AG09319 (cell line): ENCODE data around the gene C17orf50.
A peak's percentile ranks its signal among the peaks of the same experiment; 100 is the strongest.

ENCODE experiments used
- DNase-seq: peaks from one replicate; pipeline ENCODE4 v3.0.0-alpha.2; 2010; ENCODE audit warnings: low read depth; ENCODE audit errors: extremely low read depth
- TF ChIP-seq, protein P1 (sequence below): IDR thresholded peaks from 2 replicates; pipeline ENCODE4 v1.5.1; 2011; ENCODE audit warnings: low read depth, mild to moderate bottlenecking, inconsistent platforms, low read length, moderate library complexity

The C17orf50 gene

DNA sequence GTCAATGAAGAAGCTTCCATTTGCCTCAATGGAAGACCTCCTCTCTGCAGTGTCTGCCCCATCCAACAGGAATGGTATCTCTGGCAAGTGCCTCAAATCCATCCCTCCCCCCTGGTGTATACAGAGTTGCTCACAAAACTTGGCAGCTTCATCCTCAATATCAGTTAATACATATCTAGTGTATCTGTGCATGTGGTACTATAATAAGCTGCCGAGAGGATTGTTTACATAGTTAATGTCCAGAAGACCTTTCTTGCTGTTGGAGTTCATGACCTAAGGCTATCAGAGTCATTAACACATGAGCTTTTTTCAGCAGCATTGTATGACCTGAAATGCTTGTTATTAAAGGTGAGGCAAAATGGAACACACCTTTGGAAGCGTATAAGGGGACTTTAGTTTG, 43.2 kb upstream of the C17orf50 start:
- TF ChIP-seq, protein P1, sequence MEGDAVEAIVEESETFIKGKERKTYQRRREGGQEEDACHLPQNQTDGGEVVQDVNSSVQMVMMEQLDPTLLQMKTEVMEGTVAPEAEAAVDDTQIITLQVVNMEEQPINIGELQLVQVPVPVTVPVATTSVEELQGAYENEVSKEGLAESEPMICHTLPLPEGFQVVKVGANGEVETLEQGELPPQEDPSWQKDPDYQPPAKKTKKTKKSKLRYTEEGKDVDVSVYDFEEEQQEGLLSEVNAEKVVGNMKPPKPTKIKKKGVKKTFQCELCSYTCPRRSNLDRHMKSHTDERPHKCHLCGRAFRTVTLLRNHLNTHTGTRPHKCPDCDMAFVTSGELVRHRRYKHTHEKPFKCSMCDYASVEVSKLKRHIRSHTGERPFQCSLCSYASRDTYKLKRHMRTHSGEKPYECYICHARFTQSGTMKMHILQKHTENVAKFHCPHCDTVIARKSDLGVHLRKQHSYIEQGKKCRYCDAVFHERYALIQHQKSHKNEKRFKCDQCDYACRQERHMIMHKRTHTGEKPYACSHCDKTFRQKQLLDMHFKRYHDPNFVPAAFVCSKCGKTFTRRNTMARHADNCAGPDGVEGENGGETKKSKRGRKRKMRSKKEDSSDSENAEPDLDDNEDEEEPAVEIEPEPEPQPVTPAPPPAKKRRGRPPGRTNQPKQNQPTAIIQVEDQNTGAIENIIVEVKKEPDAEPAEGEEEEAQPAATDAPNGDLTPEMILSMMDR = no peak
- DNase-seq = no peak

DNA sequence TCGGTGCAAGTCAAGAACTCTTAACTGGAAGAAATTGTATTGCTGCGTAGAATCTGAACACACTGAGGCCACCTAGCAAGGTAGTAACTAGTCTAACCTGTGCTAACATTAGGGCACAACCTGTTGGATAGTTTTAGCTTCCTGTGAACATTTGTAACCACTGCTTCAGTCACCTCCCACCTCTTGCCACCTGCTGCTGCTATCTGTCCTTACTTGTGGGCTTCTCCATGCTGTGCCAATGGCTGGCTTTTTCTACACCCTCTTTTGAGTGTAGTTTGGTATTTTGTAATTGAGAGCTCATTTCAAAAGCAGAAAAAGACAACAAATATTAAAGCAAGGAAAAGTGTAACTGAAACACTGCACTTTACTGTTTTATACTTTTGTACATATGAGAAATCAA, 37.0 kb upstream of the C17orf50 start:
- DNase-seq = no peak
- TF ChIP-seq, protein P1 = no peak

DNA sequence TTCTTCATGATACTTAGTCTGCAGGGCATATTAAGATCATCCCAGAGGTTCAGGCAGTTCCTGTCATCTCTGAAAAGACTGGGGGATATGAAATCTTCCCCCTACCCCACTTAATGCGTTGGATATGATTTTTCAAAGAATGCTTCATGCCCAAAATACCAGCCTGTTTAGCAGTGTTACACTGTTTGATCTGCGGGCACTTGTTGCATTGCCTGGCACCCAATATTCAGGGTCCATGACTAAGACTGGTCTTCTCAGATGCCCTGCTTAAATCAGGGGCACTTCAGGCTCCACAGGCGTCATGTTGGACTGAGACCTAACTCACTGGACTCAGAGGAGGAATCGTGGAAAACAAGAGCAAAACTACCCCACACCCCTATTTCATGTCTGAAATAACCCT, 35.6 kb upstream of the C17orf50 start:
- no peak for DNase-seq
- TF ChIP-seq, protein P1 = no peak

DNA sequence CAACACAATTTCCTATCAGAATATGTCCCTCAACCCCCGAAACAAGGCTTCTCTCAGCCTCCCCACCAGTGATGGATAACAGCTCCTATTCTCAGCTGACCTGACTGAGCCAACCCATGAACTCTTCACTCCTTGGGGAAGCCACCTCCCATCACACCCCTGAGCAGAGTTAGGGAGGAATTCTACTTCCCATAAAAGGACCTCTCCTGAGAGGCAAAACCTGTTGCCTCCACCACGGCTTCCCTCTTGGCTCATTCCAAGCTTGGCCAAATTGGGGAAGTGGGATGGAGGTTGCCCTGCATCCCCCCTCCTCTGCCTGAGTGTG, 34.9 kb upstream of the C17orf50 start:
- DNase-seq = no peak

DNA sequence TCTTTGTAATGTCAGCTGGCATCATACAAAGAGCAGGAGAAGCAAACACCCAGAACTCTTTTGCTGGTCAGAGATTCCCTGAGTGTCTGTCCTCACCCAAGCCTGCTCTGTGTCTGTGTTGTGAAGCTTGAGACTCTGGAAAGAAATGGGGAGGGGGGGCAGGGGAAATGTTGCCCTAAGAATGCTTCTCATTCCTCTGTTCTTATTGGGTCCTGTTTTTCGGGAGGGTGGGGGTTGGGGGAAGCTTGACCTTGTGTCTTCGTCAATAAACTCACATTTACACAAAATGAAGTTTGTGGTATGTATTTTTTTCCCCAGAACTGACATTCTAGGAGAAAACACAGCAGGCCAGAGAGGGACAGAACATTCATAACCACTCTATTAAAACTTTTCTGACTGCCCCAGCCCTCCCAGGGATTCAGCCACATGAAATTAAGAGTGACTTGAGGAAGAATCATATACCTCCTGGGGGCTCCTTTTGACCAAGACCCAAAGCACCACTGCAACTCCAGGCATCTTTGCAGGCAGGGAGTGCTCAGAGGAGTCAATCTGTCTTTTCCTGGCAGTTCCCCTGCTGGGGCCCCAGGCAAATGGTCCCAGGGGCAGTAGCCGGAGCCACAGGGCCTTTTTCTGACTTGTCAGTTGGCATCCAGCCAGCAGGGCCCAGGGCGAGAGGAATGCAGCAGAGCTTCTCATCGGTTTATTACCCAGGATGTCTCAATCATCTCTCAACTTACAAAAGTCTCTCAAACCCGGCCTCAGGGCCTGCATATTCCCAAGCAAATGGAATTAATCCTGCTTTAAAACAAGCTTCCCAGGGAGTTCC, 34.3 kb upstream of the C17orf50 start:
- TF ChIP-seq, protein P1 = no peak
- peak; percentile 69 for DNase-seq

More for the DNA sequence above, 34.9 kb upstream of the C17orf50 start:
- TF ChIP-seq, protein P1 = no peak

DNA sequence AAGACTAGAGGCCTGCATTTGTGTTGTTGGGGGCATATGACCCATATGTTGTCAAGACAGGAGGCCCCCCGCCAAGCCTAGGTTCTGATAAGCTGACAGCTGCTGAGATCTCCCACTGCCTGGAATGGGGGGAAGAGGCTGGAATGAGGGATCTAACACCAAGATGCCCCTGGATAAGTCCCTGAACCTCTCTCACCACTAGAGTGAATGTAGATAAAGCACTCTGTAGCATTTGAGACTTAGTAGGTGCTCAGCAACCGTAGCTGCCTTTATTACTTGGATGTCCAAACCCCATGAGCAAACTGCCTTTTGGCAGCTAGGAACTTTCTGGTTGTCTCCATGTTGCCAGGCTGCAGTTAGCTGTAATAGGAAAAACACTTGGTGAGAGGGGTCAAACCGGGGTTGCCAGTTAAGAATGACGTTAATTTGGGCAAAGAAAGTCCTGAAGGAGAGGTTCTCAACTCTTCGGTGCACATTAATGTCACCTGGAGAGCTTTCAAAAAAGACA, 33.7 kb upstream of the C17orf50 start:
- no peak for DNase-seq
- TF ChIP-seq, protein P1 = no peak

DNA sequence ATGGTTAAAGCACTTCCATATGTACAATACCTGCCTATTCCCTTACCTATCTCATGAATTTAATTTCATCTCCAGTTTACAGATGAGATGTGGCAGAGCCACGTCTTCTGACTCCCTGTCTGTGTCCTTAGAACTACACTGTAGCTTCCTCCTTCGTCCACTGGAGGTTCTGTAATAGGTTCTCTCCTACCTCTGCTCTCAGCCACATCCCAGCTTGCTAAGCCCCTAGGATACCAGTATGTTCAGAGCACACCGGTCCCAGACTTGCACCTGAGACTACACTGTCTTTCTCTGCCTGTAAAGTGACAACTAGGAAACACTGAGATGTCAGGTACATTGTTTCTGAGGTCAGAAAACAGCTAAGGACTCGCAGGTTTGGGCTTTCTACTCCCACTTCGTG, 33.1 kb upstream of the C17orf50 start:
- TF ChIP-seq, protein P1 = no peak
- DNase-seq = no peak
